ENCODE data around the gene ELFN2.

Gene ELFN2

DNA sequence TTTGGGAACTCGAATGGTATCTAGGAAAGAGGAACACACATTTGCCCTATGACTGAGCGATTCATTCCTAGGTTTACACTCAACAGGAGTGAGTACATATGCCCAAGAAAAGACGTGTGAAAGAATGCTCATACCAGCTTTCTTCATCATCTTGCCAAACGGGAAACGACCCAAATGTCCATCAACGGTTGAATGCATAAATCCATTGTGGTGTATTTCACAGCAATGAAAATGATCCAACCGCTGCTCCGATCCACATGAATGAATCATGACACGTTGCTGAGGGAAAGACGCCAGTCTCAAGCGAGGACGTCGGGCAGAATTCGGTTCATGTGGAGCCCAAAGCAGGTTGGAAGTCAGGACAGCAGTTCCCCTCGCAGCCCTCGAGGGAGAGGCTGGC lies 73.4 kb downstream of the ELFN2 start:
- DNase-seq: no peak

DNA sequence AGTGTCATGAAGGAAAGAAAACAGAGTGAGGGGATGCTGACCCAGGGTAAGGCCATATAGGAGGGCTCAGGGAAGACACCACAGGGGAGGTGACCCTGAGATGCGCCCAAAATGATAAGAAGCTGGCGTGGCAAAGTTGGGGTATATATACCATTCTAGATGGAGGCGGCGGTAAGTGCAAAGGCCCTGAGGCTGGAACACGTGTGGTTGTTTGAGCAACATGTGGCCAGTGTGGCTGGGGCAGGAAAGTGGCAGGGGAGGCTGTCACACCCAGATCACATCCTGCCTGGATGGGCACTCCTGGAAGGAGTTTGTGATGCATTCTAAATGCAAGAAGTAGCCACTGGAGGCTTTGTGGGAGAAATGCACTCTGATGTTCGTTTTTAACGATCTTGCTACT lies 74.8 kb downstream of the ELFN2 start:
- DNase-seq: no peak

DNA sequence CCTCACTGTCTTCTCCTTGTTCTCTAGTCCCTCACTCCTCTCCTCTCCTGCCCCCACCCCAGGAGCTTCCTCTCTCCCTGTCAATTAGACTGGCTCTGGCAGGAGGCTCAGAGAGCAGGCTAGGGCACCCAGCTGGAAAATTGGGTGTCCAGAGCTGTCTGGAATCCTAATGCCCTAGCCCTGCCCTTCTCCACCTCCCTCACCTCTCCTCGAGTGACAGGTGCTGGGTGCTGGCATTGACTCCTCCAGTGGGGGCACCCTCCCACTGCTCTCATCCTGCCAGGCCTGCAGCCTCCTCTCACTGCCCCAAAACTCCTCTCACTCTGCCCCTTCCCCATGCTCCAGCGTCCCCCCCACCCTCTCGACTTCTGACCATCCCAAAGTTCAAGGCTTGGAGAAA lies 76.0 kb downstream of the ELFN2 start:
- no peak for DNase-seq

DNA sequence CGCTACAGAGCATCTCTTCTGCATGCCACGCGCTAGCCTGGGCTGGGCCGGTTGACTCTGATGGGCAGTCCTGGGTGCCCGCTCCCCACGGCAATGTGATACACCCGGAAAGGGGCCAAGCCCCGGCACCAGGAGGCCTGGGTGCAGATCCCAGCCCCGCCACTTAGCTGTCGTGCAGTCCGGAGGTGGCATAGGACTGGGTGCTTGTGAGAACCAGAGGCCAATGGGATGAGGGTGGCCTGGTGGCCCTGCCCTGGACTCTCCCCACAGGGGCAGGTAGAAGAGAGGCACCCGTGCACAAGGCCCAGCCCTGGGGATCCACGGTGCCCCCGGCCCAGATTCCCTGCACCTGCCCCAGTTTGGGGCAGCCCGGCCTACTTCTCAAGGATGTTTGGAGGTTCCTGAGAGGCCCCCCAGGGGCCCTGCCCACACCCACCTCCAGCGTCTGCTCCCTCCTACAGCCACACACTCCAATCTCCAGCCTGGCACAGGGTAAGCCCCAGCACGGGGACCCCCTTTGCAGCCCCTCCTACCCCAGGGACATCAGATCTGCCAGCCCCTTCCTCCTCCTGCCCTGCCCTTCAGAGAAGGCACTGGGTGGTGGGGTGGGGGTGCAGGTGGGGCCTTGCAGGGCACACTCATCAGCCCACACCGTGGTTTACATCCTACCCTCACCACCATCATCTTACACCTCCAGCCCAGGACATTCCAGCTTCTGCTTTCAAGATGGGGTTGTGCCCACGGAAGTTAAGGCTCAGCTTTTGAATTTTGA lies 78.0 kb downstream of the ELFN2 start:
- DNase-seq: no peak

DNA sequence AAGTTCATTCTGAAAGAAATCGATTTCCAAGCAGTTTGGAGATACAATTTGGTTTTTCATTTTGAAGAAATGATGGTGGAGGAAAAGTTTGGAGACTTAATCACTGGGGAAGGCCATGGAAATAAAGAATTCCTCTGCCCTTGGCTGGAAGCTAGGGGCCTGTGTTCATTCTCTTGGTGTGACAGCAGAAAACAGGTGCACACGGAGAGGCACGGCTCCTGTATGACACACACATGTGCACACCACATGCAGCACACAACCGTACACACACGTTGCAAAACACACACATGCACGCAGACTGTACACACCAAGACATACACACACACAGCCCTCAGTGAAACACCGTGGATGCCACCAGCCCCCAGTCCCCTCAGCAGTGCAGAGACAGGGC lies 80.8 kb downstream of the ELFN2 start:
- no peak for DNase-seq

DNA sequence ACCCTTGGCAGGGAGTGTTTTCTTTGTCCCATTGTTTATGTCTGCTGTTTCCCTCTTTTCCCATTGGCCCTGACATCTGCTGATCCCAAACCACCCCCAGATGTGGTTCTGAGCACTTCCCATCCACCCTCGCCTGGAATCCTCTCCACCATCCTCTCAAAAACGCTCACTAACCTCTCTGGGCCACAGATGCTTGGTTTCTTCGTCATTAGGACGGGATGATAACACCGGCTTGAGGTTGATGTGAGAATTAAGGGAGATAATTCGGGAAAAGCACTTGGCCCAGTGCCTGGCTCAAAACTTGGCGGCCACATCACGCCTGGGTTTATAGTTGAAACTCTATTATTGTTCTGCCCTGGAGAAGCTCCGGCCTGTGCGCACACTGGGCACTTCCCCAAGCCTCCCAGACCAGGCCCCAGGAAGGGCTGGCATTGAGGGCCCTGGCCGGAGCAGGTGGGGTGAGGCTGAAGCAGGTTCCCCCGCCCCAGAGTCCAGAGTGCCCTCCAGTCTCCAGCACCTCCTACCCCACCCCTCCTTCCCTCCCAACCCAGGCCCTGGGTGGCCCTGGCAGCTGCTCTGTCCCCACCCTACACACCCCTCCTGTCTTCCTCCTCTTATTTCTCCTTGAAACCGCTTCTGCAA lies 81.3 kb downstream of the ELFN2 start:
- DNase-seq: no peak

DNA sequence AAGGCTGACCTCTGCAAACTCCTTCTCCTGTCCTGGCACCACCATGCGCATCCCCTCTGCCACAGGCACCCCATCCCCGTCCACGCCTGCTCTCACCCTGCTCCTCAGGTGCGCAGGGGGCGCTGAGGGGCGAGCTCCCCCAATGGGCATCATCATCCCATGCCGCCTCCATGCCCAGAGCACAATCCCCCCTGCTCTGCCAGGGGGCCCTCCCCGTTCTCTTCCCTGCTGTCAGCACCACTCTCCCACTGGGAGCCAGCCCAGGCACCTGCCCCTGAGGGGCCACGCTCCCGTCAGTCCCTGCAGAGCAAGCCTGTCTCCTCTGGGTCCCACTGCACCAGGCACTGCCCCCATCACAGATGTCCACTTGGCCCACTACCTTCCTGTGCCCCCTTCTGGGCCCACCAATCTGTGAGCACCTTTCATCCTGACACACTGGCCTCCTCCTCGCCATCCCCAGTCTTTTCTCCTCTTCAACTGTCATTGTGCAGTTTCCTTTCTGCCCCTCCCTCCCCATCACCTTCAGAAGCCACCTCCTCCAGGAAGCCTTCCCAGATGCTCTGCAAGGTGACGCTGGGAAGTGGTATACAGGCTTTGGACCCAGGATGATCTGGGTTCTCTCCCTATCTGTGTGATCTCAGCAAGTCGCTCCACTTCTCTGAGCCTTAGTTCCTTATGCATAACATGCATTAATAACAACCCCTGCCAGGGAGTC lies 82.4 kb downstream of the ELFN2 start:
- DNase-seq: no peak

DNA sequence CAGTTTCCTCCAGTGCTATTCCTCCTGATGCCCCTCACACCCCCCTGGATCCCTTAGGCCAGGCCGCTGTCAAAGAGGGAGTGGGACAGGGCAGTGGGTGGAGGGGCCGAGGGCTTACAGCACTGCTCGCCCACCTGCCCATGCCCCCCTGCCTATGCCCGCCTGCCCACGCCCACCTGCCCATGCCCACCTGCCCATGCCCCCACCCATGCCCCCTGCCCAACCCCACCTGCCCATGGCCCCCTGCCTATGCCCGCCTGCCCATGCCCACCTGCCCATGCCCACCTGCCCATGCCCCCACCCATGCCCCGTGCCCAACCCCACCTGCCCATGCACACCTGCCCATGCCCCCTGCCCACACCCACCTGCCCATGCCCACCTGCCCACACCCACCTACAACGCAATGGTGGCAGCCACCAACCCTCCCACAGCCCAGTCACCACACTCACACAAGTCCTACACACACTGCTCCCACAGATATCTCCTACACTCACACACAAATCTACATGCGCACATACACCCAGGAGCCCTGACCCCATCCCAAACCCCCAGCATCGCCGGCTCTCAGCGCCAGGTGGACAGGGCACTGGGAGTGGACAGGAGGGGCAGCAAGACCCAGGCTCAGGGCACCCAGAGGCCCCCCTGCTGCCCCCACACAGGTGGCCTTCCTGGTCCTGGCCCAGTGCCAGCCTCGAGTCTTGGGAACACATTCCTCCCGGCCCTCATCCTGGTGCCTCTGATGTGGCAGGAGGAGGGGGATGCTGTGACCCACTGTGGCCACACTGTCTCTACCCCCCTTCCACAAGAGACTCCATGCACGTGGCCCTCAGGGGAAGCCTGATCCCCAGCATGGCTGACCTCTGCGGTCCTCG lies 83.2 kb downstream of the ELFN2 start:
- no peak for DNase-seq

DNA sequence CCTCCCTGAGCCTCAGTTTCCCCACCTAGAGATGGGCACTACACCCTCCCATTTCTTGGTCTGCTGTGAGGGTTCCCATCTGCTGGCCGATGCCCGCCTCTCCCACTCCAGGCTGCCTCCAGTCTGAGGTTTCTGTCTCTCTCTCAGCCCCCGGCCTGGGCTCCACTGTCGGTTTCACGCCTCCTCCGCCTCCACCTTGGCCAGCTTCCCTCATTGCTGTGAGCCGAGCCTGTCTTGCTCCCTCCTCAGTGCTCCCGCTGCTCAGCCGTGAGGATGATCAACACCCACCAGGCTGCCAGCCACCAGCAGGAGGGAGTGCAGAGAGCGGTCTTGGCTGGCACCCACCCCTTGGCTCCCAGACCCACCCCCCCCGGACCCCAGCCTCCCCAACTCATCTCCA lies 83.9 kb downstream of the ELFN2 start:
- no peak for DNase-seq

DNA sequence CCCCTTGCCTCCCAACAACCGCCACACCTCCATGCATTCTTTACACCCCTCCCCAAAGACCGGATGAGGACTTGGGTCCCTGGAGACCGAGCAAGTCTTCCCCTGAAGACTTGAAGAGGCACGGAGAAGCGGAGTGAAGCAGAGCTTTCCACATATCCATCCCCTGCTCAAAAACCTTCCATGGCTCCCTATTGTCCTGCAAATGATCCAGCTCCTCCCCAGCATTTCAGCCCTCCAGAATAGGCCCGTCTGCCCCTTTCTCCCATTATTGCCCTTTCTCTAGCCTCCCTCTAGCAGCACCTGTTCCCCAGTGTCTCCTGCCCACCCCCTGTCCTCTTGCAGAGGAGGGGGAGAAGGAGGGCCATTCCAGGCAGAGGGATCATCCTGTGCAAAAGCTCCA lies 85.2 kb downstream of the ELFN2 start:
- no peak for DNase-seq

DNA sequence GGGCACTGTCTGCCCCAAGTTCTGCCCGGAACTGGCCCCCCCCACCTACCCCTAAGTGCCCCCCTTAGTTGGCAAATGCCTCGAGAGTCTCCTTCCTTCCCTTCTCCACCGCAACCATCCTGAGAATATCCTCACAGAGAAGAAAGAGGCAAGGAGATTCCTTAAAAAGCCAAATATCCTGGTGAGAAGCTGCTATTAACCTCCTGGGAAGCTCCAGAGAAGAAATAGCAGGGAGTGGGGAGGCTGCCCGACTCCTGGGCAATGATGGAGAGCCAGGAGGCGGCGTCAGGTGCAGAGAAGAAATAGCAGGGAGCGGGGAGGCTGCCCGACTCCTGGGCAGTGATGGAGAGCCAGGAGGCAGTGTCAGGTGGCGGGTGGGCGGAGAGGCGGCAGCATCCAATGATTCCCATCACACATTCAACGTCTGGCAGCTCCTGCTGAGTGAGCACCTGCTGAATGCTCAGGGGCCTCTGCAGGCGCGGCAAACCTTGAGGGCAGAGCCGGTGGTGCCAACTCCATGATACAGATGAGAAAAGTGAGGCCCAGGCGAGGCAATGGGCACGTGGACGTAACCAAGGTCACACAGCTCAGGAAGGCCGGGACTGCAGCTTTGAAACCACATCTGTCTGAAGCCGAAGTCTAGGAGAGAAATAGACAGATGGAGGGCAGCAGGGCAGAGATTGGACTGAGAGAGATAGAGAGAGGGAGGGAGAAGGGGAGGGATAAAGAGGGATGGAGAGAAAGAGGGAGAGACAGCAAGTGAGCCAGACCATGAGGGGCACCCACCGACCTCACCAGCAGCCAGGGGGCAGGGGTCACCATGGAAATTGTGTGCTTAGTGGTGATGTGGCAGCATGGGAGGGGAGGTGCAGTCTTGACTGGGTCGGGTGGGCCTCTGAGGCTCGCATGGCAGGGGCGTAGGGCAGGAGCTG lies 86.7 kb downstream of the ELFN2 start:
- no peak for DNase-seq

DNA sequence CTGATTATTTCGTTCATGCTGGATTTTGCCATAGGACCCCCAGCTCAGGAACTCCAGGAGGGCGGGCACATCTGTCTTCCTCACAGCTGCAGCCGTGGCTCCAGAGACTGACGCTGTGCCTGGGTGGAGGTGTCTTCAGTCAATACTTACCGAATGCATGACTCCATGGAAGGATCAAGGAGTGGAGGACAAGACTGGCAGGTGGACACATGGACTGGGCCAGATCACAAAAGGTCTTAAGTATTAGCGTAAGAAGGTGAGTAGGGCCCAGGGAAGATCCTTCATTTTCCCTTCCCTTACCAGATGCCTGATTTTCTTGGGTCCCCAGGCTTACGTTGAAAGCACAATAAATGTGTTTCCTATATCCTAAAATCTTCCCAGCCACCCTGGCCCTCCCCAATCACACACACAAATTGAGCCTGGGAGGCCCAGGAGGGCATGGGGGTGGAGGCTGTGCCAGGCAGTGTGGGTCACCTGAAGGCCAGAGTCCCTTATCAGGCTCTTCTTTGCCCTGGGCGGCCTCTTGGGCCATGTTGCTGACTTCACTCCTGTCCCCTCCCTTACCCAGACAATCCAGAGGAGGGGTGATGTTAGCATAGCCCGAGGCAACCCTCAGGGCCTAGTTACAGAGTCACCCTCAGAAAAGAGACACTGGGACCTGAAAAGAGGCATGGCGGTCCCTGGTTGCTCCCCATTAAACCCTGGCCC lies 88.6 kb downstream of the ELFN2 start:
- no peak for DNase-seq

DNA sequence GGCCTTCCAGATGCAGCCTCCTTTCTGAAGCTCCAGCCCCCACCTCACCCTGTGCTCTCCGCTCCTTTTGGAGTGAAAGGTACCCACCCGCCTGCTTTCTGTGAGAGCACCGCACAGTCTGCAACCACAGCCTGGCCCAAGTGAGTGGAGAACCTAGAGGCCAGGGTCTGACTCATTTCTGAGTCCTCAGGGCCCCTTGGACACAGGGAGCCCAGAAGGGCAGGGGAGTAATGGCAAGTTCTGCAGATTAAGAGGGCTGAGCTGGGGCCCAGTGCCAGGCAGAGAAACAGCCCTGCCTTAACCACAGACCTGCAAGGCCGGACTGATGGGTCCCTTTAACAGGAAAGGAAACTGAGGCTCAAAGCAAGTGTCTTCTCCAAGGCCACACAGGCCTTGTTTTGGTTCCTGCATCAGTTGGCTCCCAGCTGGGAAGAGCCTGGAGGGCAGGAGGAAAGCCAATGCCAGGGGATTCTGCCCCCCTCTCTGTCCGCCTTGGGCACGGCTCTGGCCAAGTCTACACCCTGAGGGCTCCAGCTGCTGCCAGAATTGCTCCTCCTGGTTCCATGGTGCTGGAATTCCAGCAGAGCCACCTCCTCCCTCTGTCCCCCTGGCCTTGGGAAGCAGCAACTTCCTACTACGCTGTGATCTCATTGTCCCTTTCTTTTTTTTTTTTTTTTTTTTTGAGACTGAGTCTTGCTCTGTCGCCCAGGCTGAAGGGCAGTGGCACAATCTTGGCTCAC lies 89.9 kb downstream of the ELFN2 start:
- no peak for DNase-seq

DNA sequence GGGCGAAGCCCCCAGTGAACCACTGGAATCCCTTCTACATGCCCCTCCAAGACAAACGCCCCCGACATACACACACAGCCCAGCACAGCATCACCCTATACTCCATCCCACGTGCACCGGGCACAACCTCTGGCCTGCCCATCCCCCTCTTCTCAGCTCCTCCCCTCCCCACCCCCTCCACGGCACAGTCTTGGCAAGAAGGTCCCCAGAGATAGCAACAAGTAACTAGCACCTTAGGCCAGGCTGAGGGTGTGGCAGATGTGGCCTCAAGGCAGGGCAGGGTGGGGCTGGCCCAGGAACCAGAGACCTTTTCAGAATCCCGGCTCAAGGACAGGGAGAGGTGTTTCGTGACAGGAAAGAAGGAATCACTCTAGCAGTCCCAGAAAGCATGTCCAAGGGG lies 90.7 kb downstream of the ELFN2 start:
- no peak for DNase-seq

DNA sequence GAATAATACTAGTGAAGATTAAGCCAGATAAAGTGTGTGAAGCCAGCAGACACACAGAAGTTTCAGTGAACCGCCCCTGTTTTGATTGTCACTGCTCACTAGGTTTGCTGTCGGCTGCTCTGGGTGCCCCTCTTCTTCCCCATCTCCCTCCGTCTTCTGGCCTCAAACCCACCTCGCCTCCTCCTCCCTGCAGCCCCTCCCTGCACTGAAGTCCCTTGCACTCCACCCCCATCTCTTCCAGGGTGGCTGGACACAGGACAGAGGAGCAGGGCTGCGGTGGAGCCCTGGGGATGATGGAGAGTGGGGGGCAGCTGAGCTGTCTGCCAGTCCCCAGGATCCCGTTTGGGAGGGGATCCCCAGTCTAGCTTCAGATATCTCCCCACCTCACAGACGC lies 91.5 kb downstream of the ELFN2 start:
- DNase-seq: no peak

DNA sequence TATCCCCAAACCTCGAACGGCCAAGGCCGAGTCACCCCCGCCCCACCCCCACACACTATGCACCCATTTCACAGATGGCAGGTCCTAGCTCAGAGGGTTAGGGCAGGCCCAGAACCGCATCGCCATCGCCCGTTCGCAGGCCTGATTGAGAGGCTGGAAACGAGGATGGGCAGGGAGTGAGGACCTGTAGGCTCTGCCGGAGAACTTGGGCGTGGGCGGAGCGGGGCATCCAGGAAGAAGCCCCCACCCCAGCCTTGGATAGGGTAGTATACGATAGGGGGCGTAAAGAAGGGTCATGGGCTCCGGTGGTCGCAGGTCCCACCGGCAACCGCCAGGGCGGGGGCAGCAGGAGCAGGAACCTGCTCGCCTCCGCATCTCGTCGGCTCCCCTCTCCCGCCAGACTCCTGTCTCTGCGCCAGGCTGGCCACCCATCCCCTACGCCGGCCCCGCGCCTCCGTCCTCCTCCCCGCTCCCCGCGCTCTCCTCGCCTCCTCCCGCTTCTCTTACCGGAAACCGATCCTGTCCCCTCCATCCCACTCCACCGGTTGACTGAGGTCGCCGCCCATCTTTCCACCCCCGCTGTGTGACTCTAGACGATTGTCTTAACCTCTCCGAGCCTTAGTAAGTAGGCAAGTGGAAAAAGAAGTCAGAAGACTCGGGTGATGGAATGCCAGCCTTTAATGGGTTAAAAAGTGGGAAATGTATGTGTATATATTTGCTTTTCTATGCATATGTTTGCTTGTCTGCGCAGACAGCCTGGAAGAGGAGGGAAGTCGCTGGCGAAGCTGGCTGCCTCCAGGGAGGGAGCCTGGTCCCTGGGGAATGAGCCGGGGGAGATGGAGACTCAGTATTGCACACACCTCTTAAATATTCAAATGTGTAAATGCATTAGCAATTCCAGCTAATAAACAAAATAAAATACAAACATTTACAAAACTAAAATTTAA lies 92.1 kb downstream of the ELFN2 start:
- no peak for DNase-seq

DNA sequence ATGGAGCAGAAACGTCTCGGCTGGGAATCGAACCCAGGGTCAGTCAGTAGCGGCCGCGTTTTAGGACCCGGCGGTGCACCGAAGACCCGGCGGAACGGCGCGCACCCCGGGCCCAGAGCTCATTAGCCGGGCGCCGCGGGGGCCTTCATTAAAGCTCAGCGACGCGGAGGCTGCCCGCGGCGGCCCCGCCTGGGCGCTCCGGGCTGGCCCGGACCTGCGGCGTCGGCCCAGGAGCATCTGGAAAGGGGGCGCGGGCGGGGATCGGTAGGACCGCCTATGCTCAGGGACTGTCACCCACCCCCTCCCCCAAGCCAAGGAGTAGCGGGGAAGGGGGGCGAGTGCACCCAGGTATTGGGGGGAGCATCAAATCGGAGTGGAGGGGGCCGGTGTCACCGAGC lies 92.8 kb downstream of the ELFN2 start:
- DNase-seq: no peak

DNA sequence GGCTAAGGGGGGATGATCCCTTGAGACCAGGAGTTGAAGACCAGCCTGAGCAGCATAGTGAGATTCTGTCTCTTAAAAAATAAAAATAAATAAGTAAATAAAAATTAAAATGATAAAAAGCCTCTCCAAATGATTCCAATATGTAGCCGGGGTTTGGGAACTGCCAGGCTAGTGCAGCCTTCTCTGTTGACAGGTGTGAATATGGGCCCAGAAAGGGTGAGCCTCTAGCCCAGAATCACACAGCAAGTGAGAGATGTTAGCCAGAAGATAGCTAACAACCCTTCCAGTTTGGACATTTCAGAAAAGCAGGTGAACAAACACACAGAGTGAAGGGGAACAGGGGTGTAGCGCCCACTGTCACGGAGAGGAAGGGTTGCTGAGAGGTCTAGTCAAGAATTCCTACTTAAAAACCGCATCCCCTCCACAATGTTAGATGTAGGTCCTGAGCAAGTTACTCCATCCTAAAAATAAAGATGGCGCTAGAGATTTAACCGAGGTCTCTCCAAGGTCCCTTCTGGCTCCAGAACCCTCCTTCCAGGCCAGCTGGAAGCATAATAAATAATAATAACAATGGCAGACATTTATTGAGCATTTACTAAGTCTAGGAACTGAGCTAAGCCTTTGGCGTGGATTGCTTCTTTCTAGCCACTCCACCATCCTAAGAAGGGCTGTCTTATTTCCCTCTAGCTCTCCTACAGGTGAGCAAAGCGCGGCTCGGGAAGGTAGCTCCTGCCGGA lies 93.4 kb downstream of the ELFN2 start:
- DNase-seq: no peak

All from CD4-positive, alpha-beta T cell treated with Interleukin-10 for 1 hour (primary cell).